SU-DHL-6 (cell line): ENCODE measurements around the gene MIEF1.

Source experiments
- H2AFZ ChIP-seq: fragments of 200-600 bp; sonication (generic); 2 replicates; pipeline ENCODE4 v1.6.1; 2014; ENCODE audit warnings: low read depth, mild to moderate bottlenecking, moderate library complexity, mixed read lengths, antibody characterized with exemption, low read length; ENCODE audit not compliant: severe bottlenecking
- H3F3A ChIP-seq: fragments of 200-600 bp; shearing (Covaris generic); 2 replicates; pipeline ENCODE4 v1.6.0; 2016; ENCODE audit warnings: antibody characterized with exemption, mild to moderate bottlenecking; ENCODE audit not compliant: insufficient read depth
- H3K27ac ChIP-seq: fragments of 200-600 bp; sonication (generic); 2 replicates; pipeline ENCODE4 v1.5.1; 2016; ENCODE audit warnings: low read depth, mild to moderate bottlenecking, low read length, moderate library complexity, mixed read lengths
- H3K27me3 ChIP-seq: fragments of 200-600 bp; sonication (generic), shearing (Covaris generic); 2 replicates; pipeline ENCODE4 v1.6.0; 2014; ENCODE audit warnings: mild to moderate bottlenecking, low read length
- H3K36me3 ChIP-seq: fragments of 200-600 bp; sonication (generic); 2 replicates; pipeline ENCODE4 v1.6.1; 2014; ENCODE audit warnings: mild to moderate bottlenecking, low read length, mixed read lengths
- H3K4me2 ChIP-seq: fragments of 300-600, 200-600 bp; shearing (Covaris generic), sonication (generic); 2 replicates; pipeline ENCODE4 v1.6.0; 2014; ENCODE audit warnings: low read length, low read depth, mild to moderate bottlenecking; ENCODE audit not compliant: poor library complexity, severe bottlenecking
- H3K4me3 ChIP-seq: fragments of 200-600 bp; sonication (generic); 2 replicates; pipeline ENCODE4 v1.5.1; 2014; ENCODE audit warnings: antibody characterized with exemption, low read length, mild to moderate bottlenecking, mixed read lengths; ENCODE audit not compliant: insufficient read depth, poor library complexity, severe bottlenecking
- H3K79me2 ChIP-seq: fragments of 200-600 bp; sonication (generic); 2 replicates; pipeline ENCODE4 v1.6.1; 2014; ENCODE audit warnings: mild to moderate bottlenecking, low read length, moderate library complexity; ENCODE audit not compliant: insufficient read depth
- H3K9ac ChIP-seq: fragments of 200-600 bp; sonication (generic); 2 replicates; pipeline ENCODE4 v1.7.0; 2014; ENCODE audit warnings: mild to moderate bottlenecking, low read length
- H3K9me2 ChIP-seq: fragments of 200-600 bp; sonication (generic); replicated peaks from 2 replicates; pipeline ENCODE4 v1.6.1; 2014; ENCODE audit warnings: low read length; ENCODE audit not compliant: insufficient read depth
- H3K9me3 ChIP-seq: fragments of 200-600 bp; sonication (generic); 2 replicates; pipeline ENCODE4 v1.6.1; 2014; ENCODE audit warnings: low read length, mixed read lengths; ENCODE audit not compliant: insufficient read depth
- H4K20me1 ChIP-seq: fragments of 200-600 bp; sonication (generic); 2 replicates; pipeline ENCODE4 v1.6.1; 2014; ENCODE audit warnings: low read depth, mild to moderate bottlenecking, antibody characterized with exemption, low read length, moderate library complexity, mixed read lengths
- CTCF ChIP-seq: fragments of 200-600 bp; sonication (generic); IDR thresholded peaks from one replicate; pipeline ENCODE4 v1.5.1; 2017; ENCODE audit warnings: antibody characterized with exemption, mild to moderate bottlenecking, low read length, moderate library complexity; ENCODE audit not compliant: insufficient read depth, poor library complexity, severe bottlenecking
- EZH2phosphoT487 ChIP-seq: fragments of 200-600 bp; sonication (generic), shearing (Covaris generic); conservative IDR thresholded peaks from 2 replicates; pipeline ENCODE4 v1.6.1; 2018; ENCODE audit warnings: mild to moderate bottlenecking, antibody characterized with exemption, low read length, moderate library complexity, mixed read lengths

The MIEF1 gene

GRCh38 chr22:39534092-39534506 lies 32.0 kb downstream of the MIEF1 start:
- Histone ChIP-seq H3K9me2 (no peaks in the 10 kb centered on the region), H3K79me2 (peaks cover 25% of the 10 kb centered on the region), H3K9me3 (no peaks in the 10 kb centered on the region), H3K27ac (no peak overlapping the region), H3K4me2 (no peak overlapping the region), H3K4me3 (no peak overlapping the region), H4K20me1 (no peaks in the 10 kb centered on the region), H3K9ac (no peak overlapping the region), H3F3A (peaks cover 18% of the 10 kb centered on the region), H3K27me3 (no peaks in the 10 kb centered on the region), H3K36me3 (no peaks in the 10 kb centered on the region), H2AFZ (peak overlapping the region; percentile 12)
- TF ChIP-seq CTCF (no peak), EZH2phosphoT487 (no peak)

GRCh38 chr22:39534591-39535356 lies 32.7 kb downstream of the MIEF1 start:
- H3F3A ChIP-seq = peaks cover 12% of the 10 kb centered on the region
- H4K20me1 ChIP-seq = no peaks in the 10 kb centered on the region
- H3K4me2 ChIP-seq = no peak overlapping the region
- H2AFZ ChIP-seq = peak overlapping the region; percentile 62
- H3K79me2 ChIP-seq = peaks cover 25% of the 10 kb centered on the region
- H3K9ac ChIP-seq = no peak overlapping the region
- no peak overlapping the region for H3K4me3 ChIP-seq
- no peaks in the 10 kb centered on the region for H3K36me3 ChIP-seq
- no peaks in the 10 kb centered on the region for H3K9me3 ChIP-seq
- no peaks in the 10 kb centered on the region for H3K27me3 ChIP-seq
- TF ChIP-seq EZH2phosphoT487 (no peak), CTCF (peak; percentile 58)
- H3K9me2 ChIP-seq = no peaks in the 10 kb centered on the region
- no peak overlapping the region for H3K27ac ChIP-seq

- H3K36me3 ChIP-seq = no peaks in the 10 kb centered on the region
- no peak overlapping the region for H3K9ac ChIP-seq
- peaks cover 21% of the 10 kb centered on the region for H3K79me2 ChIP-seq
- no peaks in the 10 kb centered on the region for H3K9me2 ChIP-seq
- TF ChIP-seq CTCF (no peak), EZH2phosphoT487 (no peak)
- H3K4me3 ChIP-seq = no peak overlapping the region
- peaks cover 7% of the 10 kb centered on the region; the same call in 1 of the 2 replicates for H3F3A ChIP-seq
- no peaks in the 10 kb centered on the region for H3K27me3 ChIP-seq
- H3K9me3 ChIP-seq = no peaks in the 10 kb centered on the region
- no peak overlapping the region for H2AFZ ChIP-seq
- no peak overlapping the region for H3K4me2 ChIP-seq
- no peak overlapping the region for H3K27ac ChIP-seq
- no peaks in the 10 kb centered on the region for H4K20me1 ChIP-seq
Measured at GRCh38 chr22:39535357-39535725, 33.3 kb downstream of the MIEF1 start.
